Liver (tissue), 9 donors: ENCODE results near the gene PACS1. TPM values are rescaled to one million over a fixed set of nuclear protein-coding genes. Genes with fewer than 3 reads are reported as not detected.

Experiments used
- DNase-seq: peaks from one replicate; pipeline ENCODE4 v3.0.0-alpha.2; 2017; ENCODE audit warnings: low spot score
- H3K27ac ChIP-seq, 2 donors: one replicate each; pipeline ENCODE4 v1.7.0; 2013; ENCODE audit warnings: inconsistent platforms in 2 of 2, low read length in 2 of 2, control low read depth in 1 of 2, low read depth in 1 of 2, mild to moderate bottlenecking in 1 of 2
- H3K27me3 ChIP-seq, 4 donors: one replicate each; pipeline versions ENCODE4 v1.6.1 to v1.7.0; 2013; ENCODE audit warnings: low read length in 3 of 4, inconsistent platforms in 1 of 4, mild to moderate bottlenecking in 1 of 4, moderate library complexity in 1 of 4; ENCODE audit not compliant: control insufficient read depth in 4 of 4, insufficient read depth in 4 of 4
- H3K36me3 ChIP-seq, 4 donors: one replicate each; pipeline versions ENCODE4 v1.6.1 to v1.7.0; 2013; ENCODE audit warnings: low read length in 3 of 4, mild to moderate bottlenecking in 3 of 4, low read depth in 1 of 4, moderate library complexity in 1 of 4; ENCODE audit not compliant: control insufficient read depth in 4 of 4, insufficient read depth in 3 of 4
- H3K4me1 ChIP-seq, 4 donors: one replicate each; pipeline versions ENCODE4 v1.6.1 to v1.7.0; 2013; ENCODE audit warnings: low read length in 3 of 4, mild to moderate bottlenecking in 3 of 4, moderate library complexity in 1 of 4; ENCODE audit not compliant: control insufficient read depth in 4 of 4, insufficient read depth in 4 of 4
- H3K4me3 ChIP-seq, 3 donors: one replicate each; pipeline versions ENCODE4 v1.6.1 to v1.7.0; 2013; ENCODE audit warnings: low read length in 3 of 3, control low read depth in 1 of 3, low read depth in 1 of 3, mild to moderate bottlenecking in 1 of 3
- H3K9ac ChIP-seq, 2 donors: one replicate each; pipeline ENCODE4 v1.7.0; 2013; ENCODE audit warnings: low read length in 2 of 2, mild to moderate bottlenecking in 2 of 2, moderate library complexity in 2 of 2, control low read depth in 1 of 2, low read depth in 1 of 2
- H3K9me3 ChIP-seq, 4 donors: one replicate each; pipeline versions ENCODE4 v1.6.1 to v1.7.0; 2013; ENCODE audit warnings: low read length in 3 of 4; ENCODE audit not compliant: control insufficient read depth in 4 of 4
- EGR1 ChIP-seq, 2 donors: IDR thresholded peaks; 2 replicates each; pipeline ENCODE4 v1.6.1; 2016 to 2018; ENCODE audit warnings: antibody characterized with exemption in 2 of 2, low read depth in 2 of 2
- FOXA2 ChIP-seq: IDR thresholded peaks from 2 replicates; pipeline ENCODE4 v1.6.1; 2016; ENCODE audit warnings: antibody characterized with exemption
- GABPA ChIP-seq, 2 donors: IDR thresholded peaks in 1 of 2; conservative IDR thresholded peaks in 1 of 2; 2 replicates each; pipeline ENCODE4 v1.6.1; 2016; ENCODE audit warnings: antibody characterized with exemption in 2 of 2, mild to moderate bottlenecking in 1 of 2, moderate library complexity in 1 of 2
- HNF4A ChIP-seq, 2 donors: conservative IDR thresholded peaks; 2 replicates each; pipeline ENCODE4 v1.6.1; 2016; ENCODE audit warnings: antibody characterized with exemption in 2 of 2, mild to moderate bottlenecking in 2 of 2
- HNF4G ChIP-seq: IDR thresholded peaks from 2 replicates; pipeline ENCODE4 v1.6.1; 2016; ENCODE audit warnings: antibody characterized with exemption
- JUND ChIP-seq, 2 donors: IDR thresholded peaks; 2 replicates each; pipeline ENCODE4 v1.6.1; 2016; ENCODE audit warnings: antibody characterized with exemption in 2 of 2
- RAD21 ChIP-seq, 2 donors: IDR thresholded peaks; 2 replicates each; pipeline ENCODE4 v1.6.1; 2016; ENCODE audit warnings: antibody characterized with exemption in 2 of 2, mild to moderate bottlenecking in 2 of 2
- RXRA ChIP-seq, 2 donors: IDR thresholded peaks; 2 replicates each; pipeline ENCODE4 v1.6.1; 2017 to 2018; ENCODE audit warnings: antibody characterized with exemption in 2 of 2, mild to moderate bottlenecking in 1 of 2
- SP1 ChIP-seq: IDR thresholded peaks from 2 replicates; pipeline ENCODE4 v1.6.1; 2018; ENCODE audit warnings: antibody characterized with exemption, mild to moderate bottlenecking
- YY1 ChIP-seq: IDR thresholded peaks from 2 replicates; pipeline ENCODE4 v1.6.1; 2016; ENCODE audit warnings: antibody characterized with exemption, mild to moderate bottlenecking
- WGBS: extraction: QIAGEN DNeasy Blood & Tissue Kit; methylation state at CpG from one replicate; pipeline ENCODE4 v1.1.7; 2013; 5-methylcytosine and 5-hydroxymethylcytosine counted together
- polyA plus RNA-seq, 2 donors: library from polyadenylated mRNA; stranded (reverse) in 1 of 2; unstranded in 1 of 2; fragments of 200-250 nt in 1 of 2; fragments of >200 nt in 1 of 2; fragmentation: Nextera tagmentation in 1 of 2; extraction: Ambion mirVana in 1 of 2; gene quantifications; one replicate each; pipeline versions ENCODE4 v1.2.1 to v1.2.3, GENCODE V29; 2013 to 2015
- total RNA-seq, 2 donors: library from RNA; depleted of rRNA; stranded (reverse); fragments of >200 nt; gene quantifications; one replicate each; pipeline ENCODE4 v1.2.3, GENCODE V29; 2014
- TF ChIP-seq, protein P1 (sequence below): IDR thresholded peaks from 2 replicates; pipeline ENCODE4 v1.6.1; 2016; ENCODE audit warnings: antibody characterized with exemption
- TF ChIP-seq, protein P2 (sequence below): IDR thresholded peaks from 2 replicates; pipeline ENCODE4 v1.6.1; 2016; ENCODE audit warnings: antibody characterized with exemption
- TF ChIP-seq, protein P3 (sequence below): IDR thresholded peaks from 2 replicates; pipeline ENCODE4 v1.6.1; 2016; ENCODE audit warnings: antibody characterized with exemption
- donor health status: healthy.
- donor health status: healthy.
- donor health status: healthy.
- donor health status: healthy.
- donor health status: healthy.

Gene PACS1
- total and polyA plus RNA-seq, 4 donors, result 2.7 to 9.1 (median 7.3) TPM

GRCh38 chr11:66157182-66157864 lies 87.3 kb downstream of the PACS1 start:
- Histone ChIP-seq H3K9ac (no peak overlapping the region), H3K36me3 (no peaks in the 10 kb centered on the region), H3K9me3 (no peaks in the 10 kb centered on the region), H3K4me3 (no peak overlapping the region), H3K27me3 (no peaks in the 10 kb centered on the region), H3K4me1 (no peaks in the 10 kb centered on the region), H3K27ac (no peak overlapping the region)
- TF ChIP-seq, protein P1, sequence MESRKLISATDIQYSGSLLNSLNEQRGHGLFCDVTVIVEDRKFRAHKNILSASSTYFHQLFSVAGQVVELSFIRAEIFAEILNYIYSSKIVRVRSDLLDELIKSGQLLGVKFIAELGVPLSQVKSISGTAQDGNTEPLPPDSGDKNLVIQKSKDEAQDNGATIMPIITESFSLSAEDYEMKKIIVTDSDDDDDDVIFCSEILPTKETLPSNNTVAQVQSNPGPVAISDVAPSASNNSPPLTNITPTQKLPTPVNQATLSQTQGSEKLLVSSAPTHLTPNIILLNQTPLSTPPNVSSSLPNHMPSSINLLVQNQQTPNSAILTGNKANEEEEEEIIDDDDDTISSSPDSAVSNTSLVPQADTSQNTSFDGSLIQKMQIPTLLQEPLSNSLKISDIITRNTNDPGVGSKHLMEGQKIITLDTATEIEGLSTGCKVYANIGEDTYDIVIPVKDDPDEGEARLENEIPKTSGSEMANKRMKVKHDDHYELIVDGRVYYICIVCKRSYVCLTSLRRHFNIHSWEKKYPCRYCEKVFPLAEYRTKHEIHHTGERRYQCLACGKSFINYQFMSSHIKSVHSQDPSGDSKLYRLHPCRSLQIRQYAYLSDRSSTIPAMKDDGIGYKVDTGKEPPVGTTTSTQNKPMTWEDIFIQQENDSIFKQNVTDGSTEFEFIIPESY, result no peak
- TF ChIP-seq FOXA2 (no peak), YY1 (no peak), EGR1 (IDR thresholded peaks at IDR 0.05; ENCODE audit: low read depth in 2 of 2) (no peak), RXRA (IDR thresholded peaks at IDR 0.05) (no peak), GABPA (IDR thresholded peaks at IDR 0.05 in 1 of 2, conservative IDR thresholded peaks at IDR 0.05 in 1 of 2) (no peak), JUND (IDR thresholded peaks at IDR 0.05) (no peak), HNF4A (conservative IDR thresholded peaks at IDR 0.05) (no peak), SP1 (no peak)
- TF ChIP-seq, protein P2, sequence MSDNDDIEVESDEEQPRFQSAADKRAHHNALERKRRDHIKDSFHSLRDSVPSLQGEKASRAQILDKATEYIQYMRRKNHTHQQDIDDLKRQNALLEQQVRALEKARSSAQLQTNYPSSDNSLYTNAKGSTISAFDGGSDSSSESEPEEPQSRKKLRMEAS, result no peak
- TF ChIP-seq, protein P3, sequence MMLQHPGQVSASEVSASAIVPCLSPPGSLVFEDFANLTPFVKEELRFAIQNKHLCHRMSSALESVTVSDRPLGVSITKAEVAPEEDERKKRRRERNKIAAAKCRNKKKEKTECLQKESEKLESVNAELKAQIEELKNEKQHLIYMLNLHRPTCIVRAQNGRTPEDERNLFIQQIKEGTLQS, result no peak
- no peak for DNase-seq

GRCh38 chr11:66158156-66158555 lies 88.1 kb downstream of the PACS1 start:
- H3K9me3 ChIP-seq, result no peaks in the 10 kb centered on the region
- H3K9ac ChIP-seq, result no peak overlapping the region
- H3K36me3 ChIP-seq, result no peaks in the 10 kb centered on the region
- H3K4me3 ChIP-seq, result no peak overlapping the region
- WGBS, result 92% methylated on average over 5 of the region's 5 CpGs
- no peak for DNase-seq
- no peaks in the 10 kb centered on the region for H3K27me3 ChIP-seq
- no peak for TF ChIP-seq FOXA2
- no peak for TF ChIP-seq RXRA (IDR thresholded peaks at IDR 0.05)
- no peak for TF ChIP-seq HNF4A (conservative IDR thresholded peaks at IDR 0.05)
- TF ChIP-seq HNF4G, result no peak
- no peak for TF ChIP-seq EGR1 (IDR thresholded peaks at IDR 0.05; ENCODE audit: low read depth in 2 of 2)
- H3K27ac ChIP-seq, result no peak overlapping the region
- no peaks in the 10 kb centered on the region for H3K4me1 ChIP-seq

GRCh38 chr11:66159324-66159984 lies 89.4 kb downstream of the PACS1 start:
- no peak for TF ChIP-seq RAD21 (IDR thresholded peaks at IDR 0.05)
- no peak for TF ChIP-seq FOXA2
- DNase-seq, result no peak

More at GRCh38 chr11:66159324-66159984, 89.4 kb downstream of the PACS1 start:
- Histone ChIP-seq H3K36me3 (no peaks in the 10 kb centered on the region), H3K4me3 (no peak overlapping the region), H3K9ac (no peak overlapping the region), H3K4me1 (no peaks in the 10 kb centered on the region), H3K27ac (no peak overlapping the region), H3K27me3 (no peaks in the 10 kb centered on the region), H3K9me3 (no peaks in the 10 kb centered on the region)
- WGBS, result 86% methylated on average over 8 of the region's 8 CpGs
